ENCODE results near the gene IRAG1.

DNA sequence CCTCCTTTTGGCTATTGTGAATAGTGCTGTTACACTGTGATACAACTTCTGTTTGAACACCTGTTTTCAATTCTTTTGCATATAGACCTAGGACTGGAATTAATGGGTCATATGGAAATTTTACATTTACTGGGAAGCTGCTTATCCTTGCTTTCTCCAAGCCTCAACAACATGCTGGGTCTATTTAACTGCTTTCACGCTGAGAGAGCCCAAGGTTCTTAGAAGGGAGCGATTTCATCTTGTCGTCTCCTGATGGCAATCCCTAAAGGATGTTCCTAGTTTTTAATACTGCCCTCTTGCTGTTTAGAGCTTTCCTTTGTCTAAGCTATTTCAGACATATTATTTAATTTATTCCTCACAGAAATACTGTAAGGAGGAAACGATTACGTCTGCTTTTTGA lies 15.5 kb downstream of the IRAG1 start:
- TF ChIP-seq, protein P1, sequence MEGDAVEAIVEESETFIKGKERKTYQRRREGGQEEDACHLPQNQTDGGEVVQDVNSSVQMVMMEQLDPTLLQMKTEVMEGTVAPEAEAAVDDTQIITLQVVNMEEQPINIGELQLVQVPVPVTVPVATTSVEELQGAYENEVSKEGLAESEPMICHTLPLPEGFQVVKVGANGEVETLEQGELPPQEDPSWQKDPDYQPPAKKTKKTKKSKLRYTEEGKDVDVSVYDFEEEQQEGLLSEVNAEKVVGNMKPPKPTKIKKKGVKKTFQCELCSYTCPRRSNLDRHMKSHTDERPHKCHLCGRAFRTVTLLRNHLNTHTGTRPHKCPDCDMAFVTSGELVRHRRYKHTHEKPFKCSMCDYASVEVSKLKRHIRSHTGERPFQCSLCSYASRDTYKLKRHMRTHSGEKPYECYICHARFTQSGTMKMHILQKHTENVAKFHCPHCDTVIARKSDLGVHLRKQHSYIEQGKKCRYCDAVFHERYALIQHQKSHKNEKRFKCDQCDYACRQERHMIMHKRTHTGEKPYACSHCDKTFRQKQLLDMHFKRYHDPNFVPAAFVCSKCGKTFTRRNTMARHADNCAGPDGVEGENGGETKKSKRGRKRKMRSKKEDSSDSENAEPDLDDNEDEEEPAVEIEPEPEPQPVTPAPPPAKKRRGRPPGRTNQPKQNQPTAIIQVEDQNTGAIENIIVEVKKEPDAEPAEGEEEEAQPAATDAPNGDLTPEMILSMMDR (IDR thresholded peaks at IDR 0.05): no peak
- TF ChIP-seq EP300 (IDR thresholded peaks at IDR 0.05): no peak

Measured in gastroesophageal sphincter (tissue), 3 donors.